Panc1 (cell line): Measurements from ENCODE around the gene KCNJ11. TPM values are rescaled to one million over a fixed set of nuclear protein-coding genes. Genes with fewer than 3 reads are reported as not detected.

Experiments used
- ATAC-seq: fragments of 200-7000 bp; cut with Tn5 transposase; 2 replicates; pipeline ENCODE4 v1.9.1; 2020; ENCODE audit warnings: mild to moderate bottlenecking, moderate library complexity
- BruUV-seq: library from RNA; stranded (reverse); fragments of 400-500 nt; replicated peaks from 2 replicates; lab custom pipeline; 2021; lab: Mats Ljungman, UMichigan
- CTCF ChIA-PET: fragments of 300-600 bp; sonication (Branson Sonifier 250); formaldehyde crosslinking; loops from one replicate; lab custom pipeline; 2022; ENCODE audit warnings: antibody characterized with exemption; lab: Charles Lee
- POLR2A ChIA-PET: fragments of 300-600 bp; sonication (Branson Sonifier 250); formaldehyde crosslinking; loops from one replicate; lab custom pipeline; 2022; ENCODE audit warnings: antibody characterized with exemption; lab: Charles Lee
- DNase-seq: peaks from one replicate; pipeline ENCODE4 v3.0.0-alpha.2; 2010; ENCODE audit warnings: low read depth, low spot score
- H3K27ac ChIP-seq: 2 replicates; pipeline ENCODE4 v1.5.1; 2011; ENCODE audit warnings: mild to moderate bottlenecking, low read length, inconsistent platforms
- H3K27me3 ChIP-seq: fragments of 200-500 bp; sonication (Bioruptor generic); 2 replicates; pipeline ENCODE4 v1.6.0; 2014; ENCODE audit warnings: low read length, inconsistent platforms; ENCODE audit not compliant: control insufficient read depth, insufficient read depth
- H3K36me3 ChIP-seq: fragments of 200-500 bp; sonication (Bioruptor generic); 2 replicates; pipeline ENCODE4 v1.5.1; 2014; ENCODE audit warnings: inconsistent platforms, mild to moderate bottlenecking, low read length, moderate library complexity; ENCODE audit not compliant: control insufficient read depth, insufficient read depth
- H3K4me1 ChIP-seq: 2 replicates; pipeline ENCODE4 v1.5.1; 2011; ENCODE audit warnings: inconsistent platforms, mild to moderate bottlenecking, low read length, moderate library complexity; ENCODE audit not compliant: control insufficient read depth, insufficient read depth
- H3K4me3 ChIP-seq, 2 experiments: 2 replicates each; pipeline ENCODE4 v1.5.1; 2011 to 2012; ENCODE audit warnings: low read depth in 2 of 2, low read length in 2 of 2, mild to moderate bottlenecking in 2 of 2, inconsistent platforms in 1 of 2, moderate library complexity in 1 of 2
- H3K9me3 ChIP-seq: fragments of 200-500 bp; sonication (Bioruptor generic); 2 replicates; pipeline ENCODE4 v1.5.1; 2014; ENCODE audit warnings: low read depth, mild to moderate bottlenecking, inconsistent platforms, low read length, moderate library complexity; ENCODE audit not compliant: control insufficient read depth, insufficient read depth
- CTCF ChIP-seq: fragments of 450-650 bp; IDR thresholded peaks from 2 replicates; pipeline ENCODE4 v1.5.1; 2017; ENCODE audit warnings: mild to moderate bottlenecking
- POLR2AphosphoS5 ChIP-seq: IDR thresholded peaks from 2 replicates; pipeline ENCODE4 v1.6.1; 2012; ENCODE audit warnings: mild to moderate bottlenecking, low read depth, low read length, moderate library complexity
- REST ChIP-seq, 2 experiments: IDR thresholded peaks; 2 replicates each; pipeline ENCODE4 v1.6.1; 2011 to 2012; ENCODE audit warnings: low read depth in 2 of 2, control low read depth in 1 of 2, low read length in 1 of 2, mild to moderate bottlenecking in 1 of 2, moderate library complexity in 1 of 2; ENCODE audit not compliant: insufficient read depth in 1 of 2
- SIN3A ChIP-seq: IDR thresholded peaks from 2 replicates; pipeline ENCODE4 v1.6.1; 2012; ENCODE audit warnings: low read depth, mild to moderate bottlenecking, low read length, moderate library complexity, borderline replicate concordance; ENCODE audit not compliant: insufficient read depth
- TCF7L2 ChIP-seq: IDR thresholded peaks from 2 replicates; pipeline ENCODE4 v1.6.1; 2011; ENCODE audit warnings: mild to moderate bottlenecking, low read depth, low read length, inconsistent platforms
- in situ Hi-C: cut with HindIII; loops from 2 replicates; pipeline ENCODE4 v1.10.0; 2016; ENCODE audit warnings: low sequenced_read_pairs, low pct_unique_long_range_greater_than_20kb
- intact Hi-C: fragments of 100-400 bp; cut with micrococcal nuclease; formaldehyde crosslinking; loops from one replicate; pipeline ENCODE4 v1.10.0; 2022; ENCODE audit not compliant: unreplicated experiment
- total RNA-seq: library from RNA; stranded (reverse); gene quantifications from one replicate; pipeline ENCODE4 v1.2.1, GENCODE V29; 2021; ENCODE audit not compliant: unreplicated experiment

The KCNJ11 gene
- total RNA-seq, 1 experiment from 2014 or later: 0.67 TPM

GRCh38 chr11:17368551-17368950, 19.9 kb downstream of the KCNJ11 start:
- H3K4me3 ChIP-seq: no peak overlapping the region
- no TSS peak for BruUV-seq

GRCh38 chr11:17366495-17366894, 22.0 kb downstream of the KCNJ11 start:
- no TSS peak for BruUV-seq
- no peak for TF ChIP-seq TCF7L2
- no peak for TF ChIP-seq POLR2AphosphoS5
- no peak for TF ChIP-seq CTCF
- TF ChIP-seq REST (IDR thresholded peaks at IDR 0.05; ENCODE audit: insufficient read depth in 1 of 2, low read depth in 2 of 2, low read length in 1 of 2): no peak
- TF ChIP-seq SIN3A: no peak
- H3K27ac ChIP-seq: no peak overlapping the region
- DNase-seq: no peak
- no peaks in the 10 kb centered on the region for H3K4me1 ChIP-seq
- in situ Hi-C loops (no loop called here), intact Hi-C loops (no loop called here)
- H3K27me3 ChIP-seq: no peaks in the 10 kb centered on the region
- no peak overlapping the region for H3K4me3 ChIP-seq
- CTCF ChIA-PET: no interaction called here
- POLR2A ChIA-PET: no interaction called here
- peaks cover 29% of the 10 kb centered on the region; the same call in 1 of the 2 replicates for H3K9me3 ChIP-seq
- no peak for ATAC-seq
- no peaks in the 10 kb centered on the region for H3K36me3 ChIP-seq

More at GRCh38 chr11:17368551-17368950, 19.9 kb downstream of the KCNJ11 start:
- intact Hi-C loops (no loop called here), in situ Hi-C loops (no loop called here)
- Histone ChIP-seq H3K4me1 (no peaks in the 10 kb centered on the region), H3K36me3 (no peaks in the 10 kb centered on the region), H3K27me3 (no peaks in the 10 kb centered on the region), H3K9me3 (peaks cover 40% of the 10 kb centered on the region; the same call in 1 of the 2 replicates), H3K27ac (no peak overlapping the region)
- no peak for TF ChIP-seq POLR2AphosphoS5
- TF ChIP-seq CTCF: no peak
- no peak for TF ChIP-seq TCF7L2
- no peak for TF ChIP-seq SIN3A
- TF ChIP-seq REST (IDR thresholded peaks at IDR 0.05; ENCODE audit: insufficient read depth in 1 of 2, low read depth in 2 of 2, low read length in 1 of 2): no peak
- ATAC-seq: no peak
- POLR2A ChIA-PET: no interaction called here
- CTCF ChIA-PET: no interaction called here
- no peak for DNase-seq
